SK-N-MC (cell line): ENCODE data around the gene NFE2L1.

Experiments used
- EZH2 ChIP-seq: fragments of 200-600 bp; sonication (generic); IDR thresholded peaks from one replicate; pipeline ENCODE4 v1.6.1; 2017; ENCODE audit warnings: antibody characterized with exemption
- POLR2AphosphoS5 ChIP-seq: IDR thresholded peaks from 2 replicates; pipeline ENCODE4 v1.6.1; 2012; ENCODE audit warnings: mild to moderate bottlenecking, low read depth, low read length, borderline replicate concordance

GRCh38 chr17:48026502-48027321, 21.4 kb upstream of the NFE2L1 start:
- no peak for TF ChIP-seq POLR2AphosphoS5
- TF ChIP-seq EZH2 = no peak
